Measurements from ENCODE around the gene TBX4.

TBX4 gene

GRCh38 chr17:61455324-61456060, 3.3 kb downstream of the TBX4 start:
- DNase-seq, result no peak

- DNase-seq, result no peak
Measured at GRCh38 chr17:61456061-61456681, 3.9 kb downstream of the TBX4 start.

GRCh38 chr17:61456688-61457225, 4.5 kb downstream of the TBX4 start:
- no peak for DNase-seq

- DNase-seq, result no peak
Measured at GRCh38 chr17:61457226-61457983, 5.2 kb downstream of the TBX4 start.

GRCh38 chr17:61458000-61458399, 5.8 kb downstream of the TBX4 start:
- DNase-seq, result no peak

GRCh38 chr17:61458421-61459141, 6.4 kb downstream of the TBX4 start:
- no peak for DNase-seq

- DNase-seq, result no peak
Measured at GRCh38 chr17:61459142-61459809, 7.1 kb downstream of the TBX4 start.

GRCh38 chr17:61459939-61460718, 7.9 kb downstream of the TBX4 start:
- DNase-seq, result no peak

GRCh38 chr17:61460796-61461585, 8.8 kb downstream of the TBX4 start:
- DNase-seq, result no peak

GRCh38 chr17:61461586-61461966, 9.4 kb downstream of the TBX4 start:
- DNase-seq, result no peak

GRCh38 chr17:61461967-61462718, 9.9 kb downstream of the TBX4 start:
- no peak for DNase-seq

GRCh38 chr17:61462719-61463315, 10.6 kb downstream of the TBX4 start:
- DNase-seq, result no peak

GRCh38 chr17:61463316-61464129, 11.3 kb downstream of the TBX4 start:
- no peak for DNase-seq

GRCh38 chr17:61464130-61464842, 12.1 kb downstream of the TBX4 start:
- DNase-seq, result no peak

GRCh38 chr17:61464843-61465180, 12.6 kb downstream of the TBX4 start:
- DNase-seq, result no peak

- DNase-seq, result no peak
Measured at GRCh38 chr17:61465550-61466237, 13.5 kb downstream of the TBX4 start.

- no peak for DNase-seq
Measured at GRCh38 chr17:61466246-61466645, 14.0 kb downstream of the TBX4 start.
